LNCAP (cell line): Measurements from ENCODE around the gene NACC2.

Experiments used
- TF ChIP-seq, protein P1 (sequence below): fragments of 450-650 bp; IDR thresholded peaks from 2 replicates; pipeline ENCODE4 v1.5.1; 2017; ENCODE audit warnings: mild to moderate bottlenecking

The NACC2 gene

DNA sequence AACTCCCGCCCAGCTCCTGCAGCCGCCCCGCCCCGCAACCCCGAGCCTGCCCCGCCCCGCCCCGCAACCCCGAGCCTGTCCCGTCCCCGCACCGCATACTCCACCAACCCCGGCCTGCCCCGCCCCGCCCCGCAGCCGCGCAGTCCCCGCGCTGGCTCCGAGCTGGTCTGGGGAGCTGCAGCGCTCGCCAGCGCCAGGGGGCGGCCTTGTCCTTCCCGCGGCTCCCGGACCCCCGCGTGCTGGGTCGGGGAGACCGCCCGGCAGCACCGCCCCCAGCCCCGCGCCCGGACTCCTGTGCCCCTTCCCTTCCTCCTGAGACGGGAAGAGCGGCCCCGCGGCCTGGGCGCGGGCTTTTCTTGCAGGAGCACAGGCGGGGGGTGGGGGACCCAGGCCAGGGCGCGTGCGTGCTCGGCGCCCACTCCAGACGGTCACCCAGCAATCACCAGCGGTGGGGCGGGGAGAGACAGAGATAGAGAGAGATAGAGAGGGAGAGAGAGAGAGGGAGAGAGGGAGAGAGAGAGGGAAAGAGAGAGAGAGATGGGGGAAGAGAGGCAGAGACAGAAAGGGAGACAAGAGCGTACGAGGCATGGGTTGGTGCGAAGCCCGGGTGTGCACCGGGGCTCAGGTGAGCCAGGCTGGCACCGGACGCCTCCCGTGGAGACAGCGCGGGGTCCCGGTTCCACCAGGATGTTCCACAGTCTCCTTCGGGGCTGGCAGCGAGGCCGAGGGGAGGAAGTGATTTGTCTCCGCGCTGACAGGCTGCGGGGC lies 38.3 kb upstream of the NACC2 start:
- TF ChIP-seq, protein P1, sequence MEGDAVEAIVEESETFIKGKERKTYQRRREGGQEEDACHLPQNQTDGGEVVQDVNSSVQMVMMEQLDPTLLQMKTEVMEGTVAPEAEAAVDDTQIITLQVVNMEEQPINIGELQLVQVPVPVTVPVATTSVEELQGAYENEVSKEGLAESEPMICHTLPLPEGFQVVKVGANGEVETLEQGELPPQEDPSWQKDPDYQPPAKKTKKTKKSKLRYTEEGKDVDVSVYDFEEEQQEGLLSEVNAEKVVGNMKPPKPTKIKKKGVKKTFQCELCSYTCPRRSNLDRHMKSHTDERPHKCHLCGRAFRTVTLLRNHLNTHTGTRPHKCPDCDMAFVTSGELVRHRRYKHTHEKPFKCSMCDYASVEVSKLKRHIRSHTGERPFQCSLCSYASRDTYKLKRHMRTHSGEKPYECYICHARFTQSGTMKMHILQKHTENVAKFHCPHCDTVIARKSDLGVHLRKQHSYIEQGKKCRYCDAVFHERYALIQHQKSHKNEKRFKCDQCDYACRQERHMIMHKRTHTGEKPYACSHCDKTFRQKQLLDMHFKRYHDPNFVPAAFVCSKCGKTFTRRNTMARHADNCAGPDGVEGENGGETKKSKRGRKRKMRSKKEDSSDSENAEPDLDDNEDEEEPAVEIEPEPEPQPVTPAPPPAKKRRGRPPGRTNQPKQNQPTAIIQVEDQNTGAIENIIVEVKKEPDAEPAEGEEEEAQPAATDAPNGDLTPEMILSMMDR: peak; percentile 57

GRCh38 chr9:136132512-136133050 lies 37.5 kb upstream of the NACC2 start:
- TF ChIP-seq, protein P1: no peak

DNA sequence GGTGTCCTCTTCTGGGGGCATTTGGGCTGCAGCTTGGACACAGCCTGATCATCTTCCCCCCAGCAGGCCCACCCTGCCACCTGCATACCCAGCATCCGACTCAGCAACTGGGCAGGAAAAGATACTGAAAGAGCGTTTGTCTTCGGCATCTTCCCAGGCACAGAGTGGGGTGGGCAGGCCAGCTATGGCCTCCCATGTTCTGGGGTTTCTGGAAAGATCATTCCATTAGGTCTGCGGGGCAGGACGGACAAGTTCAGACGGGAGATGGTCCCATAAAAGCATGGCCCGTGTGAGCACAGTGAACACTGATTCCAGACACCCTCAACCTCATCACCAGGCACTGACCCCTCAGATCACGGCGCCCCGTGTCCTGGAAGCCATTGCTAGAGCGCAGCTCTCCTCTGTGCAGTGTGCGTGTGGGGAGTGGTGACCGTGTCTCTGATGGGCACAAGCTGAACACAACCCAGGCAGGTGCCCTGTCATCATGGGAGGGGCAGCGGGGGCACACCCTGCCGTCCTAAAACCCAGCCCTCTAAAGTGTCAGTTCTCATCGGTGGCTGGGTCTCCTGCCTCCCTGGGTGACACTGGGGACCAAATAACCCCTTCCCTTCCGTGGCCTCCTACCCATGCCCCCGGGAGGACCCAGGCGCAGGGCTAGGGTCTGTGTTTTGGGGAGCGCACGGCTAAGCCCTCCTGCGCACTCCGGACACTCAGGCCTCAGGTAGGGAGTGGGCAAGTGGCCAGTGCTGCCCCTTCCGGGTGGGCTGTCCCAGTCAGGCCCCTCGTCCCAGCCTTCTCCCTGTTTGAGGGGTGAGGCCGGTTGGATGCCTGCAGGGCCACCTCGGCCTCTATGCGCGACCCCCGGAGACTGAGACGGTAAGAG lies 36.8 kb upstream of the NACC2 start:
- TF ChIP-seq, protein P1: no peak

DNA sequence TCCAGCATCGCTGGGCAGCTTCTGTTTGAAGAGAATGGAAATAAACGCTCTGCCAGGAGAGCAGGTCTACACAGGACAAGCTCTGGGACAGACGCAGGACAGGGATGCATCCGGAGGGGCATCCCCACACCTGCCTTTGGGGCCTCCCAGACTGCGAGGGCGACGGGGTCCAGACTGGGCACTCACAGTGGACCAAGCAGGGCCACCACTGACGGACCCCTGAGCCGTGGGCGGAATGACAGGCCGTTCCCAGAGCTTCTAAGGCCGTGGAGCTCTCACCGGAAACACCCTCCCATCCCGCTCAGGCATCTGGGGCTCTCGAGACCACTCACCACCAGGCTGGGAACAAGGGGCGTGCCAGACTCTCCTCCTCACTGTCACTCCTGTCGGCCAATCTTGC lies 34.1 kb upstream of the NACC2 start:
- TF ChIP-seq, protein P1: no peak

- TF ChIP-seq, protein P1: no peak
These were observed 33.3 kb upstream of the NACC2 start for GRCh38 chr9:136128436-136128835.

- TF ChIP-seq, protein P1: no peak
These were observed 32.2 kb upstream of the NACC2 start for GRCh38 chr9:136127313-136127712.

GRCh38 chr9:136124976-136125692 lies 30.0 kb upstream of the NACC2 start:
- TF ChIP-seq, protein P1: no peak
